HL-60 (cell line): ENCODE data around the gene IST1.

Source experiments
- GABPA ChIP-seq: IDR thresholded peaks from 2 replicates; pipeline ENCODE4 v1.6.1; 2012; ENCODE audit warnings: low read depth
- POLR2AphosphoS5 ChIP-seq: IDR thresholded peaks from 2 replicates; pipeline ENCODE4 v1.6.1; 2012; ENCODE audit warnings: low read depth
- SPI1 ChIP-seq: IDR thresholded peaks from 2 replicates; pipeline ENCODE4 v1.6.1; 2012; ENCODE audit warnings: low read depth, mild to moderate bottlenecking, borderline replicate concordance
- TF ChIP-seq, protein P1 (sequence below): IDR thresholded peaks from one replicate; pipeline ENCODE4 v1.5.1; 2011; ENCODE audit warnings: low read length, control low read depth, inconsistent platforms; ENCODE audit not compliant: insufficient read depth
- TF ChIP-seq, protein P2 (sequence below): IDR thresholded peaks from 2 replicates; pipeline ENCODE4 v1.6.1; 2012; ENCODE audit warnings: low read depth; ENCODE audit not compliant: insufficient replicate concordance

DNA sequence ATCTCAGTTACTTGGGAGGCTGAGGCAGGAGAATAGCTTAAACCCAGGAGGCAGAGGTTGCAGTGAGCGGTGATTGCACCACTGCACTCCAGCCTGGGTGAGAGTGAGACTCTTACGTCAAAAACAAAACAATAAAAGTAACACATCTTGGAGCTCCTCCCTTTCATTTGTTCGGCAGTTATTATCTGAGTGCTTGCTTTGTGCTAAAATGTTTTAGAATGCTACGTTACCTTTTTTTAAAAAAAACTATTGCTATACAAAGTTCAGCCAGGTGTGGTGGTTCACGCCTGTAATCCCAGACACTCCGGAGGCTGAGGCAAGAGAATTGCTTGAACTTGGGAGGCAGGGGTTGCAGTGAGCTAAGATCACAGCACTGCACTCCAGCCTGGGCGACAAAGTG, 15.8 kb downstream of the IST1 start:
- TF ChIP-seq POLR2AphosphoS5 (no peak), GABPA (no peak), SPI1 (no peak)
- TF ChIP-seq, protein P1, sequence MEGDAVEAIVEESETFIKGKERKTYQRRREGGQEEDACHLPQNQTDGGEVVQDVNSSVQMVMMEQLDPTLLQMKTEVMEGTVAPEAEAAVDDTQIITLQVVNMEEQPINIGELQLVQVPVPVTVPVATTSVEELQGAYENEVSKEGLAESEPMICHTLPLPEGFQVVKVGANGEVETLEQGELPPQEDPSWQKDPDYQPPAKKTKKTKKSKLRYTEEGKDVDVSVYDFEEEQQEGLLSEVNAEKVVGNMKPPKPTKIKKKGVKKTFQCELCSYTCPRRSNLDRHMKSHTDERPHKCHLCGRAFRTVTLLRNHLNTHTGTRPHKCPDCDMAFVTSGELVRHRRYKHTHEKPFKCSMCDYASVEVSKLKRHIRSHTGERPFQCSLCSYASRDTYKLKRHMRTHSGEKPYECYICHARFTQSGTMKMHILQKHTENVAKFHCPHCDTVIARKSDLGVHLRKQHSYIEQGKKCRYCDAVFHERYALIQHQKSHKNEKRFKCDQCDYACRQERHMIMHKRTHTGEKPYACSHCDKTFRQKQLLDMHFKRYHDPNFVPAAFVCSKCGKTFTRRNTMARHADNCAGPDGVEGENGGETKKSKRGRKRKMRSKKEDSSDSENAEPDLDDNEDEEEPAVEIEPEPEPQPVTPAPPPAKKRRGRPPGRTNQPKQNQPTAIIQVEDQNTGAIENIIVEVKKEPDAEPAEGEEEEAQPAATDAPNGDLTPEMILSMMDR = no peak
- TF ChIP-seq, protein P2, sequence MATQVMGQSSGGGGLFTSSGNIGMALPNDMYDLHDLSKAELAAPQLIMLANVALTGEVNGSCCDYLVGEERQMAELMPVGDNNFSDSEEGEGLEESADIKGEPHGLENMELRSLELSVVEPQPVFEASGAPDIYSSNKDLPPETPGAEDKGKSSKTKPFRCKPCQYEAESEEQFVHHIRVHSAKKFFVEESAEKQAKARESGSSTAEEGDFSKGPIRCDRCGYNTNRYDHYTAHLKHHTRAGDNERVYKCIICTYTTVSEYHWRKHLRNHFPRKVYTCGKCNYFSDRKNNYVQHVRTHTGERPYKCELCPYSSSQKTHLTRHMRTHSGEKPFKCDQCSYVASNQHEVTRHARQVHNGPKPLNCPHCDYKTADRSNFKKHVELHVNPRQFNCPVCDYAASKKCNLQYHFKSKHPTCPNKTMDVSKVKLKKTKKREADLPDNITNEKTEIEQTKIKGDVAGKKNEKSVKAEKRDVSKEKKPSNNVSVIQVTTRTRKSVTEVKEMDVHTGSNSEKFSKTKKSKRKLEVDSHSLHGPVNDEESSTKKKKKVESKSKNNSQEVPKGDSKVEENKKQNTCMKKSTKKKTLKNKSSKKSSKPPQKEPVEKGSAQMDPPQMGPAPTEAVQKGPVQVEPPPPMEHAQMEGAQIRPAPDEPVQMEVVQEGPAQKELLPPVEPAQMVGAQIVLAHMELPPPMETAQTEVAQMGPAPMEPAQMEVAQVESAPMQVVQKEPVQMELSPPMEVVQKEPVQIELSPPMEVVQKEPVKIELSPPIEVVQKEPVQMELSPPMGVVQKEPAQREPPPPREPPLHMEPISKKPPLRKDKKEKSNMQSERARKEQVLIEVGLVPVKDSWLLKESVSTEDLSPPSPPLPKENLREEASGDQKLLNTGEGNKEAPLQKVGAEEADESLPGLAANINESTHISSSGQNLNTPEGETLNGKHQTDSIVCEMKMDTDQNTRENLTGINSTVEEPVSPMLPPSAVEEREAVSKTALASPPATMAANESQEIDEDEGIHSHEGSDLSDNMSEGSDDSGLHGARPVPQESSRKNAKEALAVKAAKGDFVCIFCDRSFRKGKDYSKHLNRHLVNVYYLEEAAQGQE = no peak
